NCI-H510A (cell line): Measurements from ENCODE around the gene CCDC106.

Source experiments
- DNase-seq: peaks from one replicate; lab custom pipeline; 2025; lab: John Stamatoyannopoulos, UW

Gene CCDC106

DNA sequence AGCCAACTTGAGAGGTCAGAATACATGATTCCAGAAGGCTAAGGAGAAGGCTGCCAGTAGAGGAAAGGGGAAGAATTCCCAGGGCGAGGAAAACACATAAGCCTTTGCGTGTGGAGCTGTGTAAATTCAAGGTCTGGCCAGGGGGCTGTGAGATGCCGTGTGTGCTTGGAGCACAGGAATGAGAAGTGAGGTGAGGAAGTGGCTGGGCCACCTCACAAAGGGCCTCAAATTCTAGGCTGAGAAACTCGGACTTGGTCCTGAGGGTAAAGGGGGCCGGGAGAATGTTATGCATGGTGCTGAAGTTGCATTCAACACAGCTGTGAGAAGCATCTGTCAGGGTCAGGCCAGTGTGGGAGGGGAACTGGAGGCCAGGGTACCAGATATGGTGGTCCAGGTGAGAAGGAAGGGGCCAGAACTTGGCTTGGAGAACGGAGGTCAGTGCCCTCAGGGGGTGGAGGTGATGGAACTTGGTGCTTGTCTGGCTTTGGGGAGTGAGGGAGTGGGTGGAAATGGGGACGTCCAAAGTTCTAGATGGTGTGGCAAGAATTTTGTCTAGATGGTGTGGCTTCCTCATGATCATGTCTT lies 12.1 kb upstream of the CCDC106 start:
- DNase-seq: no peak

DNA sequence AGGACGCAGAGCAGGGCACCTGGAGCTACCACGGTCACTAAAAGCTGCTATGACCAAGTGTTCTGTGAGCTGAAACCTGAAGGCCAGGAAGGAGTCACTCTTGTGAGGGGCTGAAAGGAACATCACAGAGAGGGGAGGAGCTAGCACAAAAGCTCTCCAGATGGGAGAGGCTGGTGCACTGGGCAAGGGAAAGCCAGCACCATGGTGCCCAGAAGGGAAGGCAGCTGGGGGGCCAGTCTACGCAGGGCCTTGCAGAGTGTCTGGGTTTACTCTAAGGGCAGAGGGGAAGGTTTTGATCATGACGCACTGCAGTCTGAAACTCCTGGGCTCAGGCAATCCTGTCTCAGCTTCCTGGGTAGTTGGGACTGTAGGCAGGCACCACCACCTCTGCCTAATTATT lies 11.3 kb upstream of the CCDC106 start:
- DNase-seq: no peak

DNA sequence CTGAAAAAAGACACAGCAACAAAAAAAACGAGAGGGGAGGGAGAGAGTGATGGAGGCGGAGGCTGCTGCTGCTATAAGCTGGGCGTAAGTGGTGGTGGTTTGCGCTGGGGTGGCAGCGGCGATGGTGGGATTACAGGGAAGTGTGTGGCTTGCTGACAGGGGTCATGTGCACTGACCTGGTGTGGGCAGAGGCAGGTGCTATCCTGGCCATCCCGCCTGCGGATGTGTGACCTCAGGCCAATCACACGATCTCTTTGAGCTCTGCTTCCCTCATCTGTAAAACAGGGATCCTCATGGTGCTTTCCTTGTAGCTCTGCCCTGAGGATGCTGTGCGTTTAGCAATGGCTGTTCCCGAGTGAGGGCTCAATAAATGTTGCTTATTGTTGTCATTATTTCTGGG lies 10.5 kb upstream of the CCDC106 start:
- no peak for DNase-seq

DNA sequence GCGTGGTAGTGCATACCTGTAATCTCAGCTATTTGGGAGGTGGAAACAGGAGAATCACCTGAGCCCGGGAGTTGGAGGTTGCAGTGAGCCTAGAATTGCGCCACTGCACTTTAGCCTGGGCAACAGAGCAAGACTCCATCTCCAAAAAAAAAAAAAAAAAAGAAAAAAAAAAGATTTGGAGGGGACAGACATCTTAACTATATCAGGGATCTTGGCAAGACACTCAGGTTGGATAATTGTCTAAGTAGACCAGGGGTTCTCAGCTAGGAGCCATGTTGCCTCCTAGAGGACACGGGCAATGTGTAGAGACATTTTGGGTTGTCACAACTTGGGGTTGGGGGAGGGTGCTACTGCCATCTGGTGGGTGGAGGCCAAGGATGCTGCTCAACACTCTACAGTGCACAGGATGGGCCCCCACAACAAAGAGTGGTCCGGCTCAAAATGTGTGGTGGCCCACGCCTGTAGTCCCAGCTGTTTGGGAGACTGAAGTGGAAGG lies 9.1 kb upstream of the CCDC106 start:
- DNase-seq: no peak

DNA sequence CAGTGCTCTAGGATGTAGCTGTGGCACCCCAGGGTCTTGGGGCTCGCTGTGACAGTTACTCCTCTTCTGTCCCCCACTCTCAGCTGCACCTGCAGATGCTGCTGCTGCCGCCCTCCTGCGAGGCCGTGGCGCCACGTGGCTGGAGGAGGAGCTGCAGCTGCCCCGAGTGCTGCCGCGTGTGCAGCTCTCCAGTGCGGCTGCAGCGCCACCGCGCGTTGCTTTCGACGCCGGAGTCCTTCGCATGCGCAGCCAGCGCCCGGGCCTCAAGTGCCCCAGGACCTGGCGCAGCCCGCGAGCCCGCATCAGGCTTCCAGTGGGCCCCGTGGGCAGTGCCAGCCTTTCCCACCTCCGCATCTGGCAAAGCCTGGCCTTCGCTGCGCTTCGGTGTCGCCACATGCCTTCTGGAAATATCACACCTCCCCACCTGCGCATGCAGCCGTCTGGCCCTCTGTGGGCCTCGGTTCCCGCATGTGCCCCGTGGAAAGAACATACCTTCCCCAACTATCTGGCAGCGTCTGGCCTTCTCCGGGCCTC lies 7.9 kb upstream of the CCDC106 start:
- peak; percentile 83 for DNase-seq

DNA sequence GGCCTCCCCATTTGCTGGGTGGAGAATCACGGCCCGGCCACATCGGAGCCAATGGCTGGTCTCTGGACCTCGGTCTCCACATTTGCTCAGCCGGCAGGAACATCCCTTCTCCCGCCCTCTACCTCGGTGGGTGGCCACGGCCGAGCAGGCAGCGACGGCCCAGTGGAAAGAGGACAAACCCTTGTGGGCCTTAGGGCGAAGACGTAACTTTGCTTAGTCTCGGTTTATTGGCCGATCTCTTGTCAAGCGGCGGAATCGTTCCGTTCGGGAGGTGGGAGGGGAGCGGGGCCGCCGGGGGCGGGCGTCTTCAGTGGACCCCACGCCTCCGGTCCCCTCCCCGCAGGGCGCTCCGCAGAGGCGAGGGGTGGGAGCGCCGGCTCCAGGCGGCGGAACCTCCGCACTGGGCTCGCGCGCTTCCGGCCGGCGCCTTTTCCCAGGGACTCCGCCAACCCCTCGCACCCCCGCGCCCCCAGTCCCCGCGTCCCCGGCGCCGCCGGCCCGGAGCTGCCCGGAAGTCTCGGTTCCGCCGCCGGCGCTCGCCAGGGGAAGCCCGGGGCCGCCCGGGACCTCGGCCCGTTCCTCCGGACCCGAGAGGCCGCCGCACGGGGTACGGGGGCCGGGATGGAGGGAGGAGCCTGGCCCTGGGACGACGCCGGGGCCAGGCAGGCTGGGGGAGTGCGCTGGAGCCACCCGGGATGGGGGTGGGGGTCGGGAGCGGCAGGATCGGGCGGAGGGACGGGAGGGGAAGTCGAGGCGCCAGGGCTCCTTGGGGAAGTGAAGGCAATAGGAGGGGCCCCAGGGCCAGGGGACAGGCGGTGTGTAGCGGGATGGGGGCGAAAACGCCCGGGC lies 7.2 kb upstream of the CCDC106 start, which contains the start of gene ZNF580:
Gene ZNF580 (plus strand): TSS at position 426 of the 849 bp plus-strand sequence. CDS start 1,507 bp downstream, outside the sequence.
- DNase-seq: peak; percentile 53

DNA sequence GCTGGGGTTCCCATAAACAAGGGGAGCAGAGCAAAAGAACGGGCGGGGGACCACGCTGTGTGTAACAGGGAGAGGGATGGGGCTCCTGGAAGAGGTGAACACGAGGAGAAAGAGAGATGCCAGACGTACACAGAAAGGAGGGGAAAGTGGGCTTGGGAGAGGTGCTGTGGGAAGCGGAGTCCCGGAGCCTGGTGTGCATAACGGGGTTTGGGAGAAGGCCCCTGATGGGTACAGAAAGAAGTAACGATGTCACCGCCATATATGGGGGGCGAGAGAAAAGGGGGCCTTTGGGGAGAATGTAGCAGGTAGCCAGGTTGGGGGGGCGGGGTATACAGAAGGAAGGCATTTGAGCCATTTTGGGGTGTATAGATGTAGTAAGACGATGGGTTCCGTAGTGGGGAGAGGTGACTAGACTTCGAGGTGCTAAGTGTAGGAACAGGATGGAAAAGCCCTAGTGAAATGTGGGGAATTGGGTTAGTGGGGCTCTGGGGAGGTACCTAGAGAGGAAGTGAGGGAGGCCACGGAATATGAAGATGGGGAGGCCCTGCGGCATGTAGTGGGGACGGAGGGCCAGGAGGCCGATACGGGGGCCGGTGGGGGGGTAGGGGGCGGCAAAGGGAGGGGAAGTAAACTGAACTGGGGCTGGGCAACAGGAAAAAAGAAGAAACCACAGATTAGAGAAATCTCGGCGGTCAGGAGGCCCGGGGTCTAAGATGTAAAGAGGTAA lies 6.4 kb upstream of the CCDC106 start:
- DNase-seq: no peak

DNA sequence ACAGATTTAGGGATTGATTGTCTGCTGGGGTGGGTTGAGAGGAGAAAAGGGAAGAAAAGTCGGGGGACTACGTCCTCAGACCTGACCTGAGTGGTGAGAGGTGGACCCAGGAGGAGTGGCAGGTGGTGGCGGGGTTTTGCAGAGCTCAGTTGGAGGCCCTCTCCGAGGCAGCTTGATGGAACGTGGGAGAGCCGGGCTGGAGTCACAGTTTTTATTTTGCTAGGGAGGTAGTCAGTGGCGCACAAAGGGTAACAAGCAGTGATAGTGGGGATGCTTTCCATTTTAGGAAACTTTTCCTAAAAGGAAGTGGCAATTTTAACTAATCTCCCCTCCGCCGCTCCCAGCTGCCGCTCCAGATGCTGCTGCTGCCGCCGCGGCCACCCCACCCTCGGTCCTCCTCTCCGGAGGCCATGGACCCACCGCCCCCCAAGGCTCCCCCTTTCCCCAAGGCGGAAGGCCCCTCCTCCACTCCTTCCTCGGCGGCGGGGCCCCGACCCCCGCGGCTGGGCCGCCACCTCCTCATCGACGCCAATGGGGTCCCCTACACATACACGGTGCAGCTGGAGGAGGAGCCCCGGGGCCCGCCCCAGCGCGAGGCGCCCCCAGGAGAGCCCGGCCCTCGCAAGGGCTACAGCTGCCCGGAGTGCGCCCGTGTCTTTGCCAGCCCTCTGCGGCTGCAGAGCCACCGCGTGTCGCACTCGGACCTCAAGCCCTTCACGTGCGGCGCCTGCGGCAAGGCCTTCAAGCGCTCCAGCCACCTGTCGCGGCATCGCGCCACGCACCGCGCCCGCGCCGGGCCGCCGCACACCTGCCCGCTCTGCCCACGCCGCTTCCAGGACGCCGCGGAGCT lies 5.6 kb upstream of the CCDC106 start:
- DNase-seq: no peak

DNA sequence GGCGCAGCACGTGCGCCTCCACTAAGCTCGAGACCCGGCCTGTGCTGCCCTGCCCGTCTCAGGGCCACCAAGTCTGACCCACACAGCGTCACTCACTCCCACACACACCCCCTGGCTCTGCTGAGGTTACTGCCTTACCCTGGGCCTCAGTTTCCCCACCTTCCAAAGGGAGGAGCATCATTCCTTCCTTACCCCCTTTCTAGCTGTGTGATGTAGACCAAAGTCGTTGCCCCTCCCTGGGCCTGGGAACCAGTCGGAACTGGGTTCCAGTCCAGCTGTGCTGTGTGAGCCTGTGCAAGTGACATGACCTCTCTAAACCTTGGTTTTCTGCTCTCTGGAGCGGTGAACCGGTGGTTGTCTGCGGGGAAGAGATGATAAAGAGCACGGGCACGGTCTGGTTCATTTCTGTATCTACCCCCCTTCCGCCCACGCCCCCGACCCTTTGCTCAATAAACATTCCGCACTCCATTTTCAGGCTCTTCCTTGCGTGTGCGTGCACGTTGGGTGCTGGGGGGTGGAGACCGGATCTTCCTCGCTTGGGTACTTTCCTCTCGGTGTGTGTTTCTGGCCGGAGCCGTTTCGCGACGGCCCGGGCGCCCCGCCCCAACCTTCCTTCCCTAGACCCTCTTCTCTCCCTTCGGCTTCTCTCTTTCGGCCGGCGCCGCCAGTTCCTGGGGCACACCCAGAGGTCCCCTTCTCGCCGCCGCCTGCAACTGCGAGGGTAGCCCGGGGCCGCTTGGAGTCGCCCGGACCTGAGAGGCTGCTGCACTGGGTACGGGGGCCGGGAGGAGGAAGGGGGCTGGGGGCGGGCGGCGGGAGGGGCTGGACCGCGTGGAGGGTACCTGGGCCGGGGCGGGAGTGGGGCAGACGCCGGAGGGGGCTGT lies 4.8 kb upstream of the CCDC106 start, which contains the start of gene ZNF581:
Gene ZNF581 (plus strand): TSS at position 647 of the 884 bp plus-strand sequence. CDS start 923 bp downstream, outside the sequence.
- DNase-seq: peak; percentile 43

DNA sequence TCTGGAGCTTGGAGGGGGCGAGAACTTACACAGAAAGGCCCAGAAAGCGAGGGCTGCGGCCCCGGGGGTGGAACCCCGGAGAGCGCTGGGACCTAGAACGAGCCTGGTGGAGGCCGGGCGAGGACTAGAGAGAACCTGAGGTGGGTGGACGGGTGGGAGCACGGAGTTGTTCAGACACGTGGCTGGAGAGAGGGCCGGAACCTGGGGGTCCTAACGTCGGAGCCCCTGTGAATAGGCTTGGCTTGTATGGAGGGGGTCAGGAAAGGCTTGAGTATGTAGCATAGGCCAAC lies 4.2 kb upstream of the CCDC106 start:
- DNase-seq: no peak

DNA sequence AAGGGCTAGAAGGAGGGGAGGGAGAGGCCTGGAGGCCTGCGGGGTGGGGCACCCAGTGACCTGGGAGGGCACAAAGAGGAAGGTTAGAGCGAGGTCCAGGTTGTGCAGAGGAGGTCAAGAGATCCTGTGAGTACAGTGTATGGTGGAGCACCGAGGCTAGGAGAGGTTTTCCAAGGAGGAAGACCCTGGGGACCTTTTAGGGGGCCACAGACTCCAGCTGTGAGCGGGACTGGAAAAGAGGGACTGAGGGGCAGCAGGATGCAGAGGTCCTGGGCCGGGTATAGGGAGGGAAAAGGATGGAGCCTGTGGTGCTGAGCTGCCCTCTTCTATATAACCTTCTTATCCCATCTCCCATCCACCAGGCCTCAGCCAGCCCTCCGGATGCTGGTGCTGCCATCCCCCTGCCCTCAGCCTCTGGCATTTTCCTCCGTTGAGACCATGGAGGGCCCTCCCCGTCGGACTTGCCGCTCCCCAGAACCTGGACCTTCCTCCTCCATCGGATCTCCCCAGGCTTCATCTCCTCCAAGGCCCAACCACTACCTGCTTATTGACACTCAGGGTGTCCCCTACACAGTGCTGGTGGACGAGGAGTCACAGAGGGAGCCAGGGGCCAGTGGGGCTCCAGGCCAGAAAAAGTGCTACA lies 3.7 kb upstream of the CCDC106 start:
- DNase-seq: no peak

DNA sequence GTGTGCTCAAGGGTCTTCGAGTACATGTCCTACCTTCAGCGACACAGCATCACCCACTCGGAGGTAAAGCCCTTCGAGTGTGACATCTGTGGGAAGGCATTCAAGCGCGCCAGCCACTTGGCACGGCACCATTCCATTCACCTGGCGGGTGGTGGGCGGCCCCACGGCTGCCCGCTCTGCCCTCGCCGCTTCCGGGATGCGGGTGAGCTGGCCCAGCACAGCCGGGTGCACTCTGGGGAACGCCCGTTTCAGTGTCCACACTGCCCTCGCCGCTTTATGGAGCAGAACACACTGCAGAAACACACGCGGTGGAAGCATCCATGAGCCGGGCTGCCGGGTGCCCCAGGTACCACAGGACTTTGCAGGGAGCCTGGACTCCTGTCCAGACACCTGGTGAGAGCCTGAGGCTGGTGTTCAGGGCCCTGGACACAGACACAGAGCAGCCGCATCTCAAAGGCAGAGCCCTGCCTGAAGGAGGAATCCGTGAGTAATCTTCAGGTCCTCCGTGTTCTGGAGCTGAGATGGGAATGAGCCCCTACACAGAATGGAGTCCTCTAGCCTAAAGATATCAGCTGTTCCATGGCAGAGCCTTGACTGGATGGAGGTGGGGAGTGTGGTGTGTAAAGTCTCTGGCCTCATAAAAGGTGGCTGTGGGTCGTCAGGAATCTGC lies 3.0 kb upstream of the CCDC106 start:
- no peak for DNase-seq

DNA sequence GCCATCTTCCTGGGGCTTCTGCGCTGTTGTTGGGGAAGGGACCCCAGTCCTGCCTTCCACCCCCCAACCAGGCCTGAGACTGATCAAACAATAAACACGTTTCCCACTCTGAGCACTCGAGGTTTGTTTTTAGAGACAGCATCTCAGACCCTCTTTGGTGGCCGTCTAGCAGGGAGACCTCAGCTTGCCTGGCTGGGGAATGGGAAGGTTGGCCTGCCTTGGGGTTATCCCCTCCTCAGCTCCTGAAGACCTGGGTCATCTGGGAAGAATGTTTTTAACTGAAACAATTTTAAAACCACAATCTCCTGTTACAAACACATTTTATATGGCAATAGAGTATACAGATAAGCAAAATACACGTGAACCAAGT lies 2.5 kb upstream of the CCDC106 start:
- DNase-seq: no peak

DNA sequence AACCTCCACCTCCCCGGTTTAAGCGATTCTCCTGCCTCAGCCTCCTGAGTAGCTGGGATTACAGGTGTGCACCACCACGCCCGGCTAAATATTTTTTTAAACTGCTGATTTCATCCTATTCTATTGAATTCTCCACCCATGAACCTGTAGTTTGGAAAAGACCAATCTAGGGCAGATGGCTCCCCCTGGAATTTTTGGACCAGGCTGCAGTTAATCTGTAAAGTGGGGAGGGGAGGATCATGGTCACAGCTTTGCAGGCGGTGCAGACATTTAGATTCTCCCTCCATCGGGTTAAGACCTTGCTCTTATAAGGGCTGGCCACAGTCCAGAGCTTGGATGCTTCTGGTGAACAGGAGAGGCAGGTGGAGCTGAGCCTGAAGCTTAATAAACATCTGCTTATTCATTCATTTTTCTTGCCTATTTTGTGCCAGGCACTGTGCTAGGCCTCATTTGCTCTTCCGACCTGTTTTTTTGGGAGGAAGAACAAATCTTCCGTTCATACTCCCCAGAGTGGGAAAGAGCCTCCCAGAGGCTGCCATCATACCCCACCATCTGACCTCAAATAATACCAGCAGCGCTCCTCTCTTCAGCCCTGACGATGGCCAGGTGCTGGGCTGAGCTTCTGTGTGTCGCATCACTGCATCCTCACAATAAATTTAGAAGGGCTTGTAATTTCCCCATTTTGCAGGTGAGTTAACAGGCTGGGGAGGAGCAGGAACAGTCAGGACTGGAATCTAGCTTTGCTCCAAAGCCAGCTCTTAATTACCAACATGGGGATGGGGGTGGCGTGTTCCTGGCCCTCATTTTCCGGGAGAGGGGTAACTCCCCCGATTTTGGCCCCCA lies 902 bp upstream of the CCDC106 start:
- DNase-seq: no peak

DNA sequence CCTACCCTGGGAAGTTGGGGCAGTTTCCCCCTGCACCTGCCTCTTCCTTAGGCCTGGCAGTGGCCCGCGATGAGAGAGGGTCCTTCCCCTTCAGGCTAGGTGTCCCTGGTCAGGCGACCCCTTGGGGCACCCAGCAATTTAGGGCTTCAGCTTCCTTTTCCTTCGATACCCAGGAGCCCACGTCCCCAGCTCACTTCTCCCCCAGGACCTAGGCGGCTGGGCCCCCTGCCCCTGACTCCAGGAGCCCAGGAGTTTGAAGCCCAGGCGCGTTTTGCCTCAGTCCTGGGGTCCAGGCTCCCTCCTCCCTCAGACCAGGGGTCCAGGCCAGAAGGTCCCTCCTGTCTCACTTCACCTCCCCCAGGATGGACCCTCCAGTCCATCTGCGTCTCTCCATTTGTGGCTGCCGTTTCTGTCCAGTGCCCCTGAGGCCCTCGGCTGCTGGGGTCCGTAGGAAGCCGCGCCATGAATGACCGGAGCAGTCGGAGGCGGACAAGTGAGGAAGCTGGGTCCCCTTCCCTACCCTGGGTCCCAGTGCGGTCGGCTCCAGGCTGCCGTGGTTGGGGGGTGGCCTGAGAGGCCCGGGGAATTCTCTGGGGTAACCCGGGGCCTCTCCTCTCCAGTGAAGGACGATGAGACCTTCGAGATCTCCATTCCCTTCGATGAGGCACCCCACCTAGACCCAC lies 714 bp downstream of the CCDC106 start:
- no peak for DNase-seq

DNA sequence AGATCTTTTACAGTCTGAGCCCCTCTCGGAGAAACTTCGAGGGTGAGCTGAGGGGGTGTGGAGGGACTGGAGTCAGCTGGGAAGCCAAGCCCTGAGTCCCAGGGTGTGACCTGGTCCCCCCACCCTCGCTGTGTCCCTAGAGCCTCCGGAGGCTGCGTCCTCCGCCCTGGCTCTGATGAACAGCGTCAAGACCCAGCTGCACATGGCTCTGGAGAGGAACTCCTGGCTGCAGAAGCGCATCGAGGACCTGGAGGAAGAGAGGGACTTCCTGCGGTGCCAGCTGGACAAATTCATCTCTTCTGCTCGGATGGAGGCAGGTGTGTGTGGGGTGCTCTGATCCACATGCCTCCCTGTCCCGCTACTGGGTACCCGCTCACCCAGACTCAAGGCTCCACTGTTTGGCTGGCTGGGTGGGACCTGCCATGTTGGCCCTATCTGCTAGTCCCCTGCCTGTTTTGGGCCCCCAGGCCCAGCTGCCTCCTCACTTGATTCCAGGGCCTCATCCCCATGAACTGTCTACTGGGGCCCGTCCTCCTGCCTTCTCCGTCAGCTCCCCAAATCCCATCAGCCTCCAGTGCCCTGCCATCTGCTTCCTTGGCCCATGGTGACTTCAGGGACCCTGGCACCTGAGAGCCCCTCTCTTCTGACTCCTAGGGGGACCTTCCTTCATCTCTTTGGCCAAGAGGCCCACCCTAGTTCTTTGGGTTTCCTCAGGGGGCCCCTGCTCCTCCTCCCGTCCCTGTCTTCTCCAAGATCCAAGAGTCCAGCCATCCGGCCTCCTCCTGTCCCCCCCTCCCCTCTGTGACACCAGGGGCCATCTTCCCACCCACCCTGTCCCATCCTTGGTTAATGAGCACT lies 1.5 kb downstream of the CCDC106 start:
- no peak for DNase-seq

DNA sequence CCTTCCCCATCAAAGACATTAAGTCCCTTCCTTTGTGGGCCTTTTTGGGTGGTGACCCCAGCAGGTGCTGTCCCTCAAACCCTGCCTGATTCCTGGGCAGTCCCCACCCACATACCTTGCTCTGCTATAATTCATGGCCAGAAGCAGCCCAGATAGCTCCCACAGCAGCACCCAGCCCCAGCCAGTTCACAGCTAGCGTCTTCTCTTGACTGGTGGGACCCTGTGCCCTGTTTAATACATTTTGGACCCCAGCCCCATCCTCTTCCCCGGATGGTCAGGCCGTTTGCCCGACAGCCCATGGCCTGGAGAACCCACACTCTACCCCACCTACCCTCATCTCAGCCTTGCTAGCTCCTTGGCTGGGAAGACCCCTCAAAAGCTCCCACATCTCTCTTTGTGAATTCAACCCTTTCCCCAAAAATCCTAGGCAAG lies 2.1 kb downstream of the CCDC106 start:
- DNase-seq: no peak
